Breast epithelium (tissue), 4 donors: Measurements from ENCODE around the gene PIAS1. TPM values are rescaled to one million over a fixed set of nuclear protein-coding genes. Genes with fewer than 3 reads are reported as not detected.
A peak's percentile ranks its signal among the peaks of the same experiment; 100 is the strongest.

ENCODE experiments used
- DNase-seq, 2 donors: peaks; one replicate each; pipeline ENCODE4 v3.0.0-alpha.2; 2019; ENCODE audit warnings: low spot score in 2 of 2
- H3K27ac ChIP-seq, 2 donors: fragments of 200-600 bp; sonication (generic) in 1 of 2; one replicate each; pipeline ENCODE4 v1.5.1; 2016 to 2019; ENCODE audit warnings: mild to moderate bottlenecking in 1 of 2
- H3K27me3 ChIP-seq, 2 donors: fragments of 200-600 bp; sonication (generic) in 1 of 2; one replicate each; pipeline versions ENCODE4 v1.5.1 to v1.6.0; 2017 to 2019; ENCODE audit warnings: control low read depth in 1 of 2, mild to moderate bottlenecking in 1 of 2
- H3K36me3 ChIP-seq: fragments of 200-600 bp; one replicate; pipeline ENCODE4 v1.5.1; 2019
- H3K4me1 ChIP-seq, 2 donors: fragments of 200-600 bp; sonication (generic); one replicate each; pipeline ENCODE4 v1.5.1; 2016 to 2019; ENCODE audit warnings: control low read depth in 1 of 2
- H3K4me3 ChIP-seq, 3 donors: fragments of 200-600 bp; sonication (generic); 1 replicate in 2 of 3; 2 replicates in 1 of 3; pipeline ENCODE4 v1.5.1; 2016 to 2019; ENCODE audit warnings: mild to moderate bottlenecking in 3 of 3, moderate library complexity in 2 of 3
- H3K9me3 ChIP-seq, 2 donors: fragments of 200-600 bp; sonication (generic) in 1 of 2; one replicate each; pipeline ENCODE4 v1.5.1; 2016 to 2019; ENCODE audit warnings: control low read depth in 1 of 2
- CTCF ChIP-seq, 3 donors: fragments of 450-650 bp; IDR thresholded peaks; one replicate each; pipeline ENCODE4 v1.5.1; 2016 to 2017; ENCODE audit warnings: antibody characterized with exemption in 3 of 3, mild to moderate bottlenecking in 3 of 3, moderate library complexity in 3 of 3
- POLR2A ChIP-seq: fragments of 450-650 bp; IDR thresholded peaks from one replicate; pipeline ENCODE4 v1.6.1; 2016; ENCODE audit warnings: antibody characterized with exemption, mild to moderate bottlenecking, moderate library complexity
- POLR2AphosphoS5 ChIP-seq, 3 donors: sonication (generic); formaldehyde crosslinking; IDR thresholded peaks; one replicate each; pipeline ENCODE4 v1.6.1; 2017; ENCODE audit warnings: antibody characterized with exemption in 3 of 3
- intact Hi-C: fragments of 100-400 bp; cut with DNase I; formaldehyde crosslinking; loops from one replicate; pipeline ENCODE4 v1.15.1; 2023; ENCODE audit warnings: low total_unique reads
- total RNA-seq, 3 donors: library from RNA; depleted of rRNA; stranded (reverse); fragments of >200 nt; gene quantifications; one replicate each; pipeline ENCODE4 v1.1.0, GENCODE V29; 2016

PIAS1 gene
- total RNA-seq, 3 donors from 2014 or later, result 43.9 to 77.4 (median 57.1) TPM

- no peaks in the 10 kb centered on the region for H3K27me3 ChIP-seq
- TF ChIP-seq CTCF (IDR thresholded peaks at IDR 0.05) (no peak), POLR2A (no peak), POLR2AphosphoS5 (IDR thresholded peaks at IDR 0.05) (no peak)
- peak overlapping the region in 2 of 3 donors; percentile 7 to 30 for H3K4me3 ChIP-seq
- peaks cover 0 to 10% of the 10 kb centered on the region in 2 donors for H3K4me1 ChIP-seq
- no peaks in the 10 kb centered on the region for H3K9me3 ChIP-seq
- H3K27ac ChIP-seq, result peak overlapping the region in 1 of 2 donors; percentile 27
- DNase-seq, result no peak
- intact Hi-C loops, result no loop called here
- H3K36me3 ChIP-seq, result no peaks in the 10 kb centered on the region
Measured at GRCh38 chr15:68113751-68114150, 59.6 kb downstream of the PIAS1 start.

GRCh38 chr15:68114356-68114755, 60.2 kb downstream of the PIAS1 start:
- no peak for DNase-seq
- Histone ChIP-seq H3K27me3 (no peaks in the 10 kb centered on the region), H3K9me3 (no peaks in the 10 kb centered on the region), H3K4me1 (peaks cover 0 to 10% of the 10 kb centered on the region in 2 donors), H3K27ac (peak overlapping the region in 1 of 2 donors; percentile 19), H3K4me3 (peak overlapping the region; percentile 7 to 30 (median 8)), H3K36me3 (no peaks in the 10 kb centered on the region)
- intact Hi-C loops, result no loop called here
- TF ChIP-seq POLR2AphosphoS5 (IDR thresholded peaks at IDR 0.05) (no peak), CTCF (IDR thresholded peaks at IDR 0.05) (no peak), POLR2A (no peak)

- Histone ChIP-seq H3K4me3 (peak overlapping the region in 2 of 3 donors; percentile 7 to 8), H3K4me1 (peaks cover 0 to 10% of the 10 kb centered on the region in 2 donors), H3K27me3 (no peaks in the 10 kb centered on the region), H3K27ac (no peak overlapping the region), H3K9me3 (no peaks in the 10 kb centered on the region), H3K36me3 (no peaks in the 10 kb centered on the region)
- intact Hi-C loops, result no loop called here
- DNase-seq, result no peak
- TF ChIP-seq POLR2AphosphoS5 (IDR thresholded peaks at IDR 0.05), result no peak
- no peak for TF ChIP-seq POLR2A
- no peak for TF ChIP-seq CTCF (IDR thresholded peaks at IDR 0.05)
Measured at GRCh38 chr15:68114840-68115239, 60.7 kb downstream of the PIAS1 start.

GRCh38 chr15:68124700-68125099, 70.6 kb downstream of the PIAS1 start:
- intact Hi-C loops, result no loop called here
- H3K27ac ChIP-seq, result no peak overlapping the region
- H3K36me3 ChIP-seq, result no peaks in the 10 kb centered on the region
- no peaks in the 10 kb centered on the region for H3K4me1 ChIP-seq
- no peak overlapping the region for H3K4me3 ChIP-seq
- peaks cover 0 to 7% of the 10 kb centered on the region in 2 donors for H3K9me3 ChIP-seq
- no peak for DNase-seq
- TF ChIP-seq POLR2AphosphoS5 (IDR thresholded peaks at IDR 0.05) (no peak), POLR2A (no peak), CTCF (IDR thresholded peaks at IDR 0.05) (no peak)
- H3K27me3 ChIP-seq, result no peaks in the 10 kb centered on the region

- DNase-seq, result no peak
- H3K9me3 ChIP-seq, result peaks cover 0 to 7% of the 10 kb centered on the region in 2 donors
Measured at GRCh38 chr15:68126396-68126795, 72.3 kb downstream of the PIAS1 start.

More at GRCh38 chr15:68126396-68126795, 72.3 kb downstream of the PIAS1 start:
- Histone ChIP-seq H3K27me3 (no peaks in the 10 kb centered on the region), H3K36me3 (no peaks in the 10 kb centered on the region), H3K27ac (no peak overlapping the region), H3K4me3 (no peak overlapping the region), H3K4me1 (no peaks in the 10 kb centered on the region)
- intact Hi-C loops, result no loop called here
- TF ChIP-seq POLR2AphosphoS5 (IDR thresholded peaks at IDR 0.05) (no peak), CTCF (IDR thresholded peaks at IDR 0.05) (no peak), POLR2A (no peak)
